RWPE1 (cell line): Measurements from ENCODE around the gene MISP3.
"Not testable (repeated sequence)": the region's sequence is repeated elsewhere in the genome, so short reads cannot be mapped to it uniquely, and the experiment has no call there.

ENCODE experiments used
- CTCF ChIA-PET: fragments of 350-600 bp; sonication (Branson Sonifier 250); formaldehyde crosslinking; extraction: SDS; loops from one replicate; lab custom pipeline; 2021; lab: Yijun Ruan, JAX
- POLR2A ChIA-PET: fragments of 400-600 bp; formaldehyde crosslinking; extraction: SDS; loops from one replicate; lab custom pipeline; 2020; ENCODE audit warnings: antibody characterized with exemption; ENCODE audit not compliant: low non-redundant PET; lab: Yijun Ruan, JAX
- DNase-seq: peaks from one replicate; pipeline ENCODE4 v3.0.0; 2012; ENCODE audit warnings: low spot score
- H3K27ac ChIP-seq: fragments of 450-650 bp; 2 replicates; pipeline ENCODE4 v1.5.1; 2017
- TF ChIP-seq, protein P1 (sequence below): fragments of 450-650 bp; conservative IDR thresholded peaks from 2 replicates; pipeline ENCODE4 v1.5.1; 2017; ENCODE audit warnings: low read depth, mild to moderate bottlenecking

Gene MISP3

DNA sequence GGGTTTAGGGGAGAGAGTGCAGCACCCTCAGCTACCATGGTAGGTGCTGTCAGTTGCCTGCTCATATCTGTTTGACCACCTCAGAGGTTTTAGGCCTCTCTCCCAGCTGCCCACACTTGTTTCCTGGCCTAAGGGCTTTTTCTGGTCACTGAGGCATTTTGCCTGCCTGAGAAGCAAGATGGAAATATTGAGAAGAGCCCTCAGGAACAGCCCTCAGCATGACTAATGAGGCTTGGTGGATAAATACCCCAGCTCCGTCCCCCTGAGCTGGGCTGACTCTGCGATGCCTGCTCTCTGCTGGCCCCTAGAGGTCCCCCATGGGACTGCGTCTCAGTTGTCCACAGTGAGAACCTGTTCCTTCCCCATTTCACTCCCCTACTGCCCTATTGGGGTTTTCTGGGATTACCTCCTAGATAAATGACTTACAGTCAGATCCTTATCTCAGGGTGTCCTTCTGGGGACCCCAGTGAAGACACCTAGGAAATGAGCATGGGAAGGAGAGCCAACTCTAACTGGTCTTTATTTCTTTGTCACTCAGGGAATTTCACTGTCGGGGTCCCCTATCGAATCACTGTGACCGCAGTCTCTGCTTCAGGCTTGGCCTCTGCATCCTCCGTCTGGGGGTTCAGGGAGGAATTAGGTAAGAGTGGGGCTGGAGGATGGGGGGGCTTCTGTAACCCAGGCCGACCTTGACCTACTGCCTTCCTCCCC, 24.0 kb upstream of the MISP3 start:
- ChIA-PET CTCF (interaction anchor here (0.5 to 1.0 kb wide), 8 partner anchors 10 to 169 kb away, joined by 3 to 4 read pairs (median 3); partner anchors contain the start of genes IL27RA and MISP3), POLR2A (no interaction called here)
- H3K27ac ChIP-seq, result no peak overlapping the region
- DNase-seq, result peak; percentile 45
- TF ChIP-seq, protein P1, sequence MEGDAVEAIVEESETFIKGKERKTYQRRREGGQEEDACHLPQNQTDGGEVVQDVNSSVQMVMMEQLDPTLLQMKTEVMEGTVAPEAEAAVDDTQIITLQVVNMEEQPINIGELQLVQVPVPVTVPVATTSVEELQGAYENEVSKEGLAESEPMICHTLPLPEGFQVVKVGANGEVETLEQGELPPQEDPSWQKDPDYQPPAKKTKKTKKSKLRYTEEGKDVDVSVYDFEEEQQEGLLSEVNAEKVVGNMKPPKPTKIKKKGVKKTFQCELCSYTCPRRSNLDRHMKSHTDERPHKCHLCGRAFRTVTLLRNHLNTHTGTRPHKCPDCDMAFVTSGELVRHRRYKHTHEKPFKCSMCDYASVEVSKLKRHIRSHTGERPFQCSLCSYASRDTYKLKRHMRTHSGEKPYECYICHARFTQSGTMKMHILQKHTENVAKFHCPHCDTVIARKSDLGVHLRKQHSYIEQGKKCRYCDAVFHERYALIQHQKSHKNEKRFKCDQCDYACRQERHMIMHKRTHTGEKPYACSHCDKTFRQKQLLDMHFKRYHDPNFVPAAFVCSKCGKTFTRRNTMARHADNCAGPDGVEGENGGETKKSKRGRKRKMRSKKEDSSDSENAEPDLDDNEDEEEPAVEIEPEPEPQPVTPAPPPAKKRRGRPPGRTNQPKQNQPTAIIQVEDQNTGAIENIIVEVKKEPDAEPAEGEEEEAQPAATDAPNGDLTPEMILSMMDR, result peak; percentile 89

DNA sequence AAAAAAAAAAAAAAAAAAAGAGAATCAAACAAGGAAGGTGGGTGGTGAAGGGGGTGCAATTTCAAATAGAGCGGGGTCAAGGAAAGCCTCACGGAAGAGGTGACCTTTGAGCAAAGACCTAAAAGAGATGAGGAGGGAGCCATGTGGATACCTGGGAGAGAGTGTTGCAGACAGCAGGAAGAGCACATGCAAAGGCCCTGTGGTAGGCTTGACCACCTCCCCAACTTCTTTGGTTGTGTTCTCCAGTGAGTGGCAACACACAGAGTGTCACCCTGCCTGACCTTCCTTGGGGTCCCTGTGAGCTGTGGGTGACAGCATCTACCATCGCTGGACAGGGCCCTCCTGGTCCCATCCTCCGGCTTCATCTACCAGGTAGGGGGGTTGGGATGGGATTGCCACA, 22.1 kb upstream of the MISP3 start:
- TF ChIP-seq, protein P1, result no peak
- CTCF ChIA-PET, result interaction anchor here (1.2 to 1.7 kb wide), 2 partner anchors 9 to 22 kb away, joined by 6 to 11 read pairs; partner anchors contain the start of gene MISP3
- H3K27ac ChIP-seq, result no peak overlapping the region
- POLR2A ChIA-PET, result no interaction called here
- no peak for DNase-seq

DNA sequence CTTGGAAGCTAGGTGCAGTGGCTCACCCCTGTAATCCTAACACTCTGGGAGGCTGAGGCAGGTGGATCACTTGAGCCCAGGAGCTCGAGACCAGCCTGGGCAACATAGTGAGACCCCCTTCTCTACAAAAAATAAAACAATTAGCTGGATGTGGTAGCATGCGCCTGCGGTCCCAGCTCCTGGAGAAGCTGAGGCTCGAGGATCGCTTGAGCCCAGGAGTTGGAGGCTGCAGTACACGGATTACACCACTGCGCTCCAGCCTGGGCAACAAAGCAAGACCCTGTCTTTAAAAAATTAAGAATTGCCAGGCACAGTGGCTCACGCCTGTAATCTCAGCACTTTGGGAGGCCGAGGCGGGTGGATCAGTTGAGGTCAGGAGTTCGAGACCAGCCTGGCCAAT, 21.6 kb upstream of the MISP3 start:
- H3K27ac ChIP-seq, POLR2A ChIA-PET, DNase-seq: not testable (repeated sequence)
- CTCF ChIA-PET, result interaction anchor here (1.2 to 1.7 kb wide), 2 partner anchors 8 to 22 kb away, joined by 6 to 11 read pairs; partner anchors contain the start of gene MISP3

DNA sequence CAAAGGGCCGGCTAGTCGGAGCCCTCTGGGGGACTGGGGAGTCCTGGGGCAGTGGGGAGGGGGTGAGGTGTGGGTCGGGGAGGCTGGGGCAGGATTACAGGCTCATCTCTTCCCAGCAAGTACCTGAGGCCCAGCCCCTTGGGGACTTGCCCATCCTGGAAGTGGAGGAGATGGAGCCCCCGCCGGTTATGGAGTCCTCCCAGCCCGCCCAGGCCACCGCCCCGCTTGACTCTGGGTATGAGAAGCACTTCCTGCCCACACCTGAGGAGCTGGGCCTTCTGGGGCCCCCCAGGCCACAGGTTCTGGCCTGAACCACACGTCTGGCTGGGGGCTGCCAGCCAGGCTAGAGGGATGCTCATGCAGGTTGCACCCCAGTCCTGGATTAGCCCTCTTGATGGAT, 20.6 kb upstream of the MISP3 start:
- no peak for DNase-seq
- H3K27ac ChIP-seq, result no peak overlapping the region
- ChIA-PET POLR2A (no interaction called here), CTCF (interaction anchor here (0.6 to 1.7 kb wide), 2 partner anchors 21 to 202 kb away, joined by 3 to 6 read pairs; partner anchors contain the start of gene MISP3)
- TF ChIP-seq, protein P1, result no peak

DNA sequence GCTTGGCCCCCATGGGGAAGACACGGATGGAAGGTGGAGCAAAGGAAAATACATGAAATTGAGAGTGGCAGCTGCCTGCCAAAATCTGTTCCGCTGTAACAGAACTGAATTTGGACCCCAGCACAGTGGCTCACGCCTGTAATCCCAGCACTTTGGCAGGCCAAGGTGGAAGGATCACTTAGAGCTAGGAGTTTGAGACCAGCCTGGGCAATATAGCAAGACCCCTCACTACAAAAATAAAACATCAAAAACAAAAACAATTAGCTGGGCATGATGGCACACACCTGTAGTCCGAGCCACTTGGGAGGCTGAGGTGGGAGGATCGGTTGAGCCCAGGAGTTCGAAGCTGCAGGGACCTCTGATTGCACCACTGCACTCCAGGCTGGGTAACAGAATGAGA, 20.1 kb upstream of the MISP3 start:
- DNase-seq, result no peak
- ChIA-PET CTCF (interaction anchor here (0.5 to 0.6 kb wide), 3 partner anchors 19 to 258 kb away, joined by 3 to 6 read pairs (median 5); no protein-coding TSS in a partner anchor), POLR2A (no interaction called here)
- TF ChIP-seq, protein P1, result no peak
- H3K27ac ChIP-seq, result no peak overlapping the region

DNA sequence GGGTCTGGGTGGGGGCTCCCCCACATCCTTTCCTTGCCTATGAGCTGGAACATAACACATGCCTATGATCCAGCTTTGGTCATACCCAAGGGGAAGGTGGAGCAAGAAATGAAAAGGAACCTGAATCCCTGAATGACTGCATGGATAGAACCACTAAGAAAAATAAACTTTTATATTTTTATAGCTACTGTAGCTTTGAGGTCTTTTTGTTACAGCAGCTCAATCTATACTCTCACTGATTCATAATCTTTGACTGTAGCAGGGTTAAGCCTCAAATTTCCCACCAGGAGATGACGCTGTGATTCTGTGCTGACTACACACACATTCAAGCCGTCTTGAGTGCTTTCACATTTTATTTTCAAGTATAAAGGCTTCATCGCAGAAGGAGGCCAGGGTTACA, 19.6 kb upstream of the MISP3 start:
- no peak overlapping the region for H3K27ac ChIP-seq
- DNase-seq, result no peak
- ChIA-PET POLR2A (no interaction called here), CTCF (interaction anchor here (0.5 to 0.6 kb wide), 3 partner anchors 18 to 258 kb away, joined by 3 to 6 read pairs (median 5); no protein-coding TSS in a partner anchor)
- TF ChIP-seq, protein P1, result no peak

DNA sequence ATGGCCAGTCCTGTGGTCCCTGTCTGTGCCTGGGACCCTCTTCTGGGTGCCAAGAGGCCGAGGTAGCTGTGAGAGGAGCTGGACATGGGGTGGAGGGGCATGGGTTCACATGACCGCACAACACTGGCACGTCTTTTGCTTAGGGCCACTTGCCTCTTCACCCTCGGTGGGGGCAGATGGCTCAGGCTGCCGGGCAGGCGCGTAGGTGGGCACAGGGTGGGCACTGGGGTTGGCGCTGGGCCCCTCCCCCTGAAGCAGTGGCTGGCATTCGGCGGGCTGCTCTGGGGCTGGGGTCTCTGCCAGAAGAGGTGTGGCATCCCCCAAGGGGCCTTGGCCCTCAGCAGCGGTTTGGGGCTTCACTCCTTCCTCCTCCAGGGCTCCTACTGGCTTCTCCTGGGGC, 19.1 kb upstream of the MISP3 start:
- H3K27ac ChIP-seq, result no peak overlapping the region
- ChIA-PET CTCF (interaction anchor here (0.5 to 0.6 kb wide), 2 partner anchors 15 to 40 kb away, joined by 3 read pairs; no protein-coding TSS in a partner anchor), POLR2A (no interaction called here)
- TF ChIP-seq, protein P1, result no peak
- DNase-seq, result no peak
